ENCODE data around the gene ESRP2.

DNA sequence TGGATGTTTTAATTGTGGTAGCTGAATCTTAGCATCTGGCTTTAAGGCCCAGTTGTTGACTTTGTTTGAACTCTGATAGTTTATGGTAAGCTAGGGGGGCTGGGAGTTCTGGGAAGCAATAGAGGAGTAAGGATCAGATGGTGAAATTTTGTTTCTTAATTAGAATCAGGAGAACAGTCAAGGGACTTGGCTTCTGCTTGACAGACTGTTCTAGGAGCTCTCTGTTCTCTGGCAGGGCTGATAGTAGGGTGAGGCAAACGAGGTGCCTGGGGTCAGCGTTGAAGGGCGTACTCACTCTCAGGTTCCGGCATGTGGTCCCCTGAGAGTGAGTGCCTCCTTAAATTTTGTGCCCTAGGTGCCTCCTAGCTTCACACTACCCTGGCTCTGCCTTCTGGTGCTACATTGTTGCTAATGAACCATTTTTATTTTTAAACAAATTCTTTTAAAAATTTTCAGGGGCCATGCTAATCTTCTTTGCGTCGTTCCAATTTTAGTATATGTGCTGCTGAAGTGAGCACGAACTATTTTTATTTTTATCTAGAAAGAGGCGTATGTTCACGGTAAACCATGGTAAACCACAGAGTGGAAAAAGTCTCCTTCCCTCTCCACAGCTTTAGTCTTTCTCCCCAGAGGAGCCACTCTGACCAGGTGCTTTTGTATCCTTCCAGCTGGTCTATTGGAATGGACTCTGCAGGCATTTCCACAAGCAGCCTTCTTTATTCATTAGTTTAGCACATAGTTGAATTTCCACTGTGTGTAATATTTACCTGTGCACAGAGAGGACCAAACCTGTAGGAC lies 48.1 kb upstream of the ESRP2 start:
- TF ChIP-seq, protein P1, sequence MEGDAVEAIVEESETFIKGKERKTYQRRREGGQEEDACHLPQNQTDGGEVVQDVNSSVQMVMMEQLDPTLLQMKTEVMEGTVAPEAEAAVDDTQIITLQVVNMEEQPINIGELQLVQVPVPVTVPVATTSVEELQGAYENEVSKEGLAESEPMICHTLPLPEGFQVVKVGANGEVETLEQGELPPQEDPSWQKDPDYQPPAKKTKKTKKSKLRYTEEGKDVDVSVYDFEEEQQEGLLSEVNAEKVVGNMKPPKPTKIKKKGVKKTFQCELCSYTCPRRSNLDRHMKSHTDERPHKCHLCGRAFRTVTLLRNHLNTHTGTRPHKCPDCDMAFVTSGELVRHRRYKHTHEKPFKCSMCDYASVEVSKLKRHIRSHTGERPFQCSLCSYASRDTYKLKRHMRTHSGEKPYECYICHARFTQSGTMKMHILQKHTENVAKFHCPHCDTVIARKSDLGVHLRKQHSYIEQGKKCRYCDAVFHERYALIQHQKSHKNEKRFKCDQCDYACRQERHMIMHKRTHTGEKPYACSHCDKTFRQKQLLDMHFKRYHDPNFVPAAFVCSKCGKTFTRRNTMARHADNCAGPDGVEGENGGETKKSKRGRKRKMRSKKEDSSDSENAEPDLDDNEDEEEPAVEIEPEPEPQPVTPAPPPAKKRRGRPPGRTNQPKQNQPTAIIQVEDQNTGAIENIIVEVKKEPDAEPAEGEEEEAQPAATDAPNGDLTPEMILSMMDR (IDR thresholded peaks at IDR 0.05): no peak
- peak in 1 of 2 donors; percentile 5 for TF ChIP-seq POLR2A (IDR thresholded peaks at IDR 0.05)

All from tibial nerve (tissue), 3 donors.